Adrenal gland (tissue), 12 donors: ENCODE measurements around the gene NDUFS6. TPM values are rescaled to one million over a fixed set of nuclear protein-coding genes. Genes with fewer than 3 reads are reported as not detected.

Experiments used
- DNase-seq, 7 donors: peaks; one replicate each; pipeline ENCODE4 v3.0.0-alpha.2; 2019 to 2020
- H3K27ac ChIP-seq, 5 donors: fragments of 200-600 bp; sonication (generic) in 4 of 5; 1 replicate in 3 of 5; 2 replicates in 2 of 5; pipeline versions ENCODE4 v1.5.1 to v1.8.0; 2016 to 2020; ENCODE audit warnings: mild to moderate bottlenecking in 1 of 5
- H3K27me3 ChIP-seq: fragments of 200-600 bp; 2 replicates; pipeline ENCODE4 v1.8.0; 2021
- H3K36me3 ChIP-seq, 2 donors: fragments of 200-600 bp; replicated peaks in 1 of 2; 1 replicate in 1 of 2; 2 replicates in 1 of 2; pipeline versions ENCODE4 v1.5.1 to v1.8.0; 2018 to 2022
- H3K4me1 ChIP-seq, 2 donors: fragments of 200-600 bp; replicated peaks in 1 of 2; 1 replicate in 1 of 2; 2 replicates in 1 of 2; pipeline versions ENCODE4 v1.5.1 to v1.8.0; 2018 to 2021
- H3K4me3 ChIP-seq, 4 donors: fragments of 200-600 bp; sonication (generic) in 3 of 4; one replicate each; pipeline ENCODE4 v1.5.1; 2016 to 2018
- H3K9me3 ChIP-seq, 3 donors: fragments of 200-600 bp; sonication (generic) in 1 of 3; replicated peaks in 1 of 3; 1 replicate in 2 of 3; 2 replicates in 1 of 3; pipeline versions ENCODE4 v1.5.1 to v1.8.0; 2016 to 2021
- POLR2A ChIP-seq, 2 donors: fragments of 450-650 bp; IDR thresholded peaks; one replicate each; pipeline ENCODE4 v1.6.1; 2017; ENCODE audit warnings: antibody characterized with exemption in 2 of 2, mild to moderate bottlenecking in 2 of 2, moderate library complexity in 1 of 2
- WGBS, 4 donors: extraction: QIAGEN DNeasy Blood & Tissue Kit in 2 of 4; methylation state at CpG; one replicate each; pipeline versions ENCODE4 v1.1.5 to v1.1.7; 2013 to 2017; 5-methylcytosine and 5-hydroxymethylcytosine counted together
- intact Hi-C, 2 donors: fragments of 100-400 bp; cut with DNase I; formaldehyde crosslinking; loops; one replicate each; pipeline versions ENCODE4 v1.14.1 to v1.15.0; 2022 to 2023
- polyA plus RNA-seq, 3 donors: library from polyadenylated mRNA; stranded (reverse); fragments of 200-250 nt in 2 of 3; fragments of 350-450 nt in 1 of 3; fragmentation: Illumina TruSeq in 1 of 3; extraction: RNeasy Lipid Tissue Mini Kit (QIAGEN cat#74804) in 1 of 3; gene quantifications; one replicate each; pipeline ENCODE4 v1.2.3, GENCODE V29; 2013 to 2014
- total RNA-seq, 9 donors: library from RNA; depleted of rRNA in 4 of 9; stranded (reverse); fragments of >200 nt in 4 of 9; fragments of 120-200 nt in 1 of 9; fragmentation: NEBNext Ultra II Directional in 1 of 9; extraction: Animal tissue kit (Norgen Biotek cat#: 25700) in 1 of 9; gene quantifications; one replicate each; pipeline versions ENCODE4 v1.1.0 to v1.2.4, GENCODE V29; 2013 to 2023
- TF ChIP-seq, protein P1 (sequence below), 6 experiments: fragments of 450-650 bp in 4 of 6; fragments of 200-600 bp in 2 of 6; sonication (generic) in 1 of 6; IDR thresholded peaks; 1 replicate in 5 of 6; 2 replicates in 1 of 6; pipeline versions ENCODE4 v1.5.1 to v1.8.0; 2016 to 2021; ENCODE audit warnings: antibody characterized with exemption in 6 of 6, mild to moderate bottlenecking in 2 of 6, moderate library complexity in 1 of 6
- donor health status: healthy with polysubstance abuse.
- donor health status: Bipolar disorder and iron deficiency.
- donor health status: DM: yes; HTN: yes; CAD: no.
- donor health status: DM: no; HTN: no; CAD: no.
- donor health status: DM: no; HTN: no; CAD: no.
- donor health status: DM: yes; HTN: yes; CAD: no.

Gene NDUFS6
- total and polyA plus RNA-seq, 12 donors: 23.3 to 75.8 (median 37.9) TPM

DNA sequence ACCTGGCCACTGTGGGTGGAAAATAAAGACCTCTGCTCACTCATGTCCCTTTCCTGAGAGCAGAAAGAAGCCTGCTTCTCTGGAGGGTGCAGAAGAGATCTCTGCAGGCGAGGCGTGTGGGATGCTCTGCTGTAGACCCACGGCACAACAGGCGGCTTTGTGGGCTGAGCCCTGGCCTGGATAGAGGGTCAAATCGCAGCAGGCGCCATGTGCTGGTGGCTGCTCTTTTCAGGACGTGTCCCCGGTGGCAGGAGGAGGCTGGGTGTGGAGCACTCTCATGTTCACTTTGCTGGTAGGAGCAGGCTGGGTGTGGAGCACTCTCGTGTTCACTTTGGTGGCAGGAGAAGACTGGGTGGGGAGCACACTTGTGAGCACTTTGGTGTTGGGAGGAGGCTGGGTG, 46.4 kb downstream of the NDUFS6 start:
- Histone ChIP-seq H3K4me1 (no peaks in the 10 kb centered on the region), H3K36me3 (no peaks in the 10 kb centered on the region), H3K27ac (no peak overlapping the region), H3K4me3 (no peak overlapping the region), H3K27me3 (peaks cover 4% of the 10 kb centered on the region), H3K9me3 (no peaks in the 10 kb centered on the region)
- DNase-seq: no peak
- intact Hi-C loops: no loop called here
- 72 to 78% (median 73%) methylated on average over 8 to 9 of the region's 9 CpGs for WGBS, 4 donors
- TF ChIP-seq, protein P1, sequence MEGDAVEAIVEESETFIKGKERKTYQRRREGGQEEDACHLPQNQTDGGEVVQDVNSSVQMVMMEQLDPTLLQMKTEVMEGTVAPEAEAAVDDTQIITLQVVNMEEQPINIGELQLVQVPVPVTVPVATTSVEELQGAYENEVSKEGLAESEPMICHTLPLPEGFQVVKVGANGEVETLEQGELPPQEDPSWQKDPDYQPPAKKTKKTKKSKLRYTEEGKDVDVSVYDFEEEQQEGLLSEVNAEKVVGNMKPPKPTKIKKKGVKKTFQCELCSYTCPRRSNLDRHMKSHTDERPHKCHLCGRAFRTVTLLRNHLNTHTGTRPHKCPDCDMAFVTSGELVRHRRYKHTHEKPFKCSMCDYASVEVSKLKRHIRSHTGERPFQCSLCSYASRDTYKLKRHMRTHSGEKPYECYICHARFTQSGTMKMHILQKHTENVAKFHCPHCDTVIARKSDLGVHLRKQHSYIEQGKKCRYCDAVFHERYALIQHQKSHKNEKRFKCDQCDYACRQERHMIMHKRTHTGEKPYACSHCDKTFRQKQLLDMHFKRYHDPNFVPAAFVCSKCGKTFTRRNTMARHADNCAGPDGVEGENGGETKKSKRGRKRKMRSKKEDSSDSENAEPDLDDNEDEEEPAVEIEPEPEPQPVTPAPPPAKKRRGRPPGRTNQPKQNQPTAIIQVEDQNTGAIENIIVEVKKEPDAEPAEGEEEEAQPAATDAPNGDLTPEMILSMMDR (IDR thresholded peaks at IDR 0.05): no peak
- TF ChIP-seq POLR2A (IDR thresholded peaks at IDR 0.05): no peak

DNA sequence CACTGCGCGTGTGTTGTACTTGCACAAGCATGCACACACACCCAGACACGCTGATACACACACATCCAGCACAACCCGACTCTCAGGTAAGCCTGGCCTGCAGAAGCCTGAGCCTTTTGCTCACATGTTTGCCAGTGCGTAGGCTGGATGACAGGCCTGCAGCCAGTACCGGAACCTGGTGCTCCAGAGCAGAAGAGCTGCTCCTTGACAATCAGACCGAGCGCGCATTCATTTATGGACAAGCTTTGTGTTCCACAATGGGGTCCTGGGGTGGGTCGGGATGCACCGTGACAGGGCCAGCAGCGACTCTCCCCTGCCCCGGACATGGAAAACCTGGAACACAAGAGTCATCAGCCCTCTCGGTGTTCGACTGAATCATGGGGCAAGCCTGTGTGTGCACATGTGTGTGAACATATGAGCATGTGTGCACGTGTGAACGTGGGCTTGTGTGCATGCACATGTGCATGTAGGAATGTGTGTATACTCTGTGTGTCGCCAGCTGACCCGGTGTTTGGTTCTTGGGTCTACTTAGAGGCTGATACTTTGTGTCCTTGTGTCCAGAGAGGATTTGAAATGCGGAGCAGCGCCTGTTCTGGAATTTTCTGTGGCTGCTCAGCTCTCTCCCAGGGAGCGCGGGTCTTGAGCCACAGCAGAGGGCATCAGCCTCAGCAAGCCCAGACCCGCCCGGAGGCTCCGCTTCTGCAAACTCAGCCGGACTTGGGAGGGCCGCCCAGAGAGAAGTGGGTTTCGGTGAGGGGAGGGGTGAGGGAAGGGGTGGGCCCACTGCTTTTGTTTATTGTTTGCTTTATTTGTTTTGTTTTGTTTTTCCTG, 49.3 kb downstream of the NDUFS6 start:
- H3K9me3 ChIP-seq: no peaks in the 10 kb centered on the region
- H3K27ac ChIP-seq: no peak overlapping the region
- TF ChIP-seq, protein P1 (IDR thresholded peaks at IDR 0.05): no peak
- TF ChIP-seq POLR2A (IDR thresholded peaks at IDR 0.05): no peak
- 51 to 69% (median 59%) methylated on average over 26 to 29 of the region's 29 CpGs for WGBS, 4 donors
- intact Hi-C loops: no loop called here
- no peaks in the 10 kb centered on the region for H3K4me1 ChIP-seq
- no peak for DNase-seq
- no peak overlapping the region for H3K4me3 ChIP-seq
- peaks cover 9% of the 10 kb centered on the region for H3K27me3 ChIP-seq
- no peaks in the 10 kb centered on the region for H3K36me3 ChIP-seq

DNA sequence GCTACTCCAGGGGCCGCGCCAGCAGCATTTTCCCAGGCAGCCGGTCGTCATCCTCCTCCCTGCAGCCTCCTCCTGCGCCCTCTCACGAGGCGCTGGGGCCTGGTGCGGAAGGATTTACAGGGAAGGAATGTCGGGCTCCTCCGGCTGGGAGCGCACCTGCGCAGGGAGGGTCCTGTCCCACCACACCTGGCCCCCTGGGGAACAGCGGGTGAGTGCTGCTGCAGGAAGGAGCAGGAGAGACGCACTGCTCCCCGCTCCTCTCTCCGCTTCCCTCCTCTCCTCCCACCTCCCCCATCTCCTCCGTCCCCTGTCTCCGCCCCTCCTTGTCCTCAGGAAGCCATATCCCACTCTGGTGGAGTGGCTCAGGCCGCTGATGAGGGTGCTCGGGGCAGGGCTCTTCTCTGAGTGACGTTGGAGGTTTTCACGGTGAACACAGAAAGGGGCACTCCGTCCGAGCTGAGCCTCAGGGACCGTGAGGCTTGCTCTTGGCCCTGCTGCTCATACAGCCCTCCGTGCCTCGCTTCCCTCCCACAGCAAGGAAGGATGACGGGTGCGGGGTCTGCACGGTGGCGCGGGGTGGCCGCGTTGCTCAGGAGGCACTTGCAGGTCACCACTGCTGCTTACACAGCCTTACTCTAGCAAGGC, 50.2 kb downstream of the NDUFS6 start:
- WGBS, 4 donors: 7 to 13% (median 9%) methylated on average over 19 to 34 of the region's 34 CpGs
- H3K4me1 ChIP-seq: no peaks in the 10 kb centered on the region
- intact Hi-C loops: no loop called here
- peaks cover 14% of the 10 kb centered on the region for H3K27me3 ChIP-seq
- no peak overlapping the region for H3K4me3 ChIP-seq
- H3K36me3 ChIP-seq: no peaks in the 10 kb centered on the region
- TF ChIP-seq POLR2A (IDR thresholded peaks at IDR 0.05): no peak
- TF ChIP-seq, protein P1 (IDR thresholded peaks at IDR 0.05): no peak
- DNase-seq: no peak
- H3K27ac ChIP-seq: no peak overlapping the region
- no peaks in the 10 kb centered on the region for H3K9me3 ChIP-seq

DNA sequence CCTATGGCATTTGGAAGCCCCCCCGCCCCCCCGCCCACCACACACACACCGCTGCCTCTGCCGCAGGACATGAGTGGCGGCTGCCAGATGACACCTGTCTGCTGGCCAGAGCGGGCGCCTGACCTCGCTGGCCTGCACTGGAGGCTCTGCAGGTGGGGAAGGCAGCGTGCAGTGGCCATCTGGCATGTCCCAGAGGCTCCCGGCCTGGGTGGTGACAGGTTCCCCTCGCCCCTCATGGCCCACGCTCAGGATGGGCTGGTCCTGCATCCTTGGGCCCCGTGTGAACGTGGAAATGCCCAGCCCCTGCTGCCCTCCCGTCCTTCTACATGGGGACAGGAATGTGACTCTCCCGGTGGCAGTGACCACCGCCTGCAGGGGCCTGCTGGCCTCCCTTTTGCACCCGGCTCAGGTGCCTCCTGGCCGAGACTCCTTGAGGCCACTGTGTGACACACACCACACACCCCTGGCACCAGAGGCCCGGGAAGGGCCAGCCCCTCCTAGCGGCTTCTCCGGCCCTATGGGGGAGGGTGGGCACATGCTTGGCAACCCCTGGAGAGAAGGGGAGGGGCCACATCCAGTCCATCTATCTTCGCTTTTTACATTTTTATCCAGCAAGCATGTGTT, 51.2 kb downstream of the NDUFS6 start:
- Histone ChIP-seq H3K27me3 (peaks cover 23% of the 10 kb centered on the region), H3K36me3 (no peaks in the 10 kb centered on the region), H3K27ac (no peak overlapping the region), H3K4me3 (no peak overlapping the region), H3K9me3 (no peaks in the 10 kb centered on the region), H3K4me1 (no peaks in the 10 kb centered on the region)
- DNase-seq: no peak
- intact Hi-C loops: no loop called here
- no peak for TF ChIP-seq POLR2A (IDR thresholded peaks at IDR 0.05)
- TF ChIP-seq, protein P1 (IDR thresholded peaks at IDR 0.05): no peak
- 56 to 87% (median 62%) methylated on average over 3 to 23 of the region's 23 CpGs for WGBS, 4 donors
